IMR-90 (cell line): Measurements from ENCODE around the gene CTSS.

Experiments
- CHD1 ChIP-seq: IDR thresholded peaks from 2 replicates; pipeline ENCODE4 v1.6.1; 2012; ENCODE audit warnings: low read depth, low read length, improper control_type of control experiment
- FOS ChIP-seq: fragments of 150-350 bp; IDR thresholded peaks from 2 replicates; pipeline ENCODE4 v1.6.1; 2016; ENCODE audit warnings: low read depth, low read length
- MAFK ChIP-seq: IDR thresholded peaks from 2 replicates; pipeline ENCODE4 v1.6.1; 2012; ENCODE audit warnings: low read depth, low read length, improper control_type of control experiment
- MAZ ChIP-seq: IDR thresholded peaks from 2 replicates; pipeline ENCODE4 v1.6.1; 2012; ENCODE audit warnings: low read depth, mild to moderate bottlenecking, low read length, improper control_type of control experiment, moderate library complexity, borderline replicate concordance
- NFE2L2 ChIP-seq: fragments of 150-350 bp; IDR thresholded peaks from 2 replicates; pipeline ENCODE4 v1.6.1; 2016; ENCODE audit warnings: low read depth, mild to moderate bottlenecking, low read length
- POLR2A ChIP-seq: IDR thresholded peaks from 2 replicates; pipeline ENCODE4 v1.6.1; 2012; ENCODE audit warnings: mild to moderate bottlenecking, low read depth, low read length
- RAD21 ChIP-seq: IDR thresholded peaks from 2 replicates; pipeline ENCODE4 v1.6.1; 2012; ENCODE audit warnings: low read length, improper control_type of control experiment
- RCOR1 ChIP-seq: IDR thresholded peaks from 2 replicates; pipeline ENCODE4 v1.6.1; 2012; ENCODE audit warnings: mild to moderate bottlenecking, low read length, improper control_type of control experiment; ENCODE audit not compliant: insufficient replicate concordance
- RFX5 ChIP-seq: IDR thresholded peaks from 2 replicates; pipeline ENCODE4 v1.8.0; 2012; ENCODE audit warnings: low read depth, mild to moderate bottlenecking, low read length, moderate library complexity
- TF ChIP-seq, protein P1 (sequence below): conservative IDR thresholded peaks from 2 replicates; pipeline ENCODE4 v1.5.1; 2012; ENCODE audit warnings: mild to moderate bottlenecking, low read depth, low read length, improper control_type of control experiment
- TF ChIP-seq, protein P2 (sequence below): fragments of 150-350 bp; IDR thresholded peaks from 2 replicates; pipeline ENCODE4 v1.6.1; 2017; ENCODE audit warnings: mild to moderate bottlenecking, antibody characterized with exemption, low read length, low read depth

DNA sequence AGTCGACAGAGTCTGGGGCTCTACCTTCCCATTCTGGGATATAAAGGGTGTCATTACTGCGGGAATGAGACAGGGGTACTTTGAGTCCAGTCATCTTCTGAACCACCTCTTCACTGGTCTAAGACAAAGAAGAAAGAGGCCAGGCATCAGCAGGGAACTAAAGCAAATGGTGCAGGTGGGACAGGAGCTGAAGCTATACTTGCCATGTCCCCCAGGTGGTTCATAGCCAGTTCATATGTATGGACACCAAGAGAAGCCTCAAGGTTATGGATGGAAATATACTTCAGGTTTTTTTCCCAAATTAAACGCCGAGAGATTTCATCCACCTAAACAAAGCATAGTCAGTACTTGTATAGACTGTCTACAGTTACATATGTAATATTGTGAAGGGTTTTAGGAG is 40.3 kb upstream of the CTSS start:
- TF ChIP-seq FOS (no peak), POLR2A (no peak), NFE2L2 (no peak), RFX5 (no peak), RCOR1 (no peak), RAD21 (no peak), MAZ (no peak), MAFK (no peak), CHD1 (no peak)
- TF ChIP-seq, protein P1, sequence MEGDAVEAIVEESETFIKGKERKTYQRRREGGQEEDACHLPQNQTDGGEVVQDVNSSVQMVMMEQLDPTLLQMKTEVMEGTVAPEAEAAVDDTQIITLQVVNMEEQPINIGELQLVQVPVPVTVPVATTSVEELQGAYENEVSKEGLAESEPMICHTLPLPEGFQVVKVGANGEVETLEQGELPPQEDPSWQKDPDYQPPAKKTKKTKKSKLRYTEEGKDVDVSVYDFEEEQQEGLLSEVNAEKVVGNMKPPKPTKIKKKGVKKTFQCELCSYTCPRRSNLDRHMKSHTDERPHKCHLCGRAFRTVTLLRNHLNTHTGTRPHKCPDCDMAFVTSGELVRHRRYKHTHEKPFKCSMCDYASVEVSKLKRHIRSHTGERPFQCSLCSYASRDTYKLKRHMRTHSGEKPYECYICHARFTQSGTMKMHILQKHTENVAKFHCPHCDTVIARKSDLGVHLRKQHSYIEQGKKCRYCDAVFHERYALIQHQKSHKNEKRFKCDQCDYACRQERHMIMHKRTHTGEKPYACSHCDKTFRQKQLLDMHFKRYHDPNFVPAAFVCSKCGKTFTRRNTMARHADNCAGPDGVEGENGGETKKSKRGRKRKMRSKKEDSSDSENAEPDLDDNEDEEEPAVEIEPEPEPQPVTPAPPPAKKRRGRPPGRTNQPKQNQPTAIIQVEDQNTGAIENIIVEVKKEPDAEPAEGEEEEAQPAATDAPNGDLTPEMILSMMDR: no peak
- TF ChIP-seq, protein P2, sequence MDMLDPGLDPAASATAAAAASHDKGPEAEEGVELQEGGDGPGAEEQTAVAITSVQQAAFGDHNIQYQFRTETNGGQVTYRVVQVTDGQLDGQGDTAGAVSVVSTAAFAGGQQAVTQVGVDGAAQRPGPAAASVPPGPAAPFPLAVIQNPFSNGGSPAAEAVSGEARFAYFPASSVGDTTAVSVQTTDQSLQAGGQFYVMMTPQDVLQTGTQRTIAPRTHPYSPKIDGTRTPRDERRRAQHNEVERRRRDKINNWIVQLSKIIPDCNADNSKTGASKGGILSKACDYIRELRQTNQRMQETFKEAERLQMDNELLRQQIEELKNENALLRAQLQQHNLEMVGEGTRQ: no peak
